Immature natural killer cell (primary cell): ENCODE measurements around the gene PARD6B. TPM values are rescaled to one million over a fixed set of nuclear protein-coding genes. Genes with fewer than 3 reads are reported as not detected.
"Not testable (repeated sequence)": the region's sequence is repeated elsewhere in the genome, so short reads cannot be mapped to it uniquely, and the experiment has no call there.

Experiments
- DNase-seq, 3 donors: peaks; one replicate each; pipeline ENCODE4 v3.0.0; 2022; ENCODE audit warnings: mixed read lengths in 1 of 3
- H3K27ac Mint-ChIP-seq, 6 donors: one replicate each; pipeline ENCODE4 v1.8.0; 2020; ENCODE audit warnings: mixed read lengths in 6 of 6, mild to moderate bottlenecking in 5 of 6, inconsistent platforms in 4 of 6, moderate library complexity in 3 of 6
- H3K27me3 Mint-ChIP-seq, 3 donors: one replicate each; pipeline ENCODE4 v1.8.0; 2020 to 2021; ENCODE audit warnings: low read depth in 3 of 3, mild to moderate bottlenecking in 3 of 3, mixed read lengths in 3 of 3, moderate library complexity in 3 of 3, inconsistent platforms in 1 of 3
- H3K36me3 Mint-ChIP-seq, 3 donors: one replicate each; pipeline ENCODE4 v1.8.0; 2020; ENCODE audit warnings: mixed read lengths in 3 of 3, inconsistent platforms in 2 of 3, mild to moderate bottlenecking in 2 of 3
- H3K4me1 Mint-ChIP-seq, 2 donors: one replicate each; pipeline ENCODE4 v1.8.0; 2020; ENCODE audit warnings: inconsistent platforms in 2 of 2, mild to moderate bottlenecking in 2 of 2, mixed read lengths in 2 of 2, moderate library complexity in 1 of 2
- H3K4me3 Mint-ChIP-seq, 5 donors: one replicate each; pipeline ENCODE4 v1.8.0; 2020; ENCODE audit warnings: mild to moderate bottlenecking in 5 of 5, mixed read lengths in 5 of 5, inconsistent platforms in 3 of 5, moderate library complexity in 3 of 5
- H3K9me3 Mint-ChIP-seq, 6 donors: one replicate each; pipeline ENCODE4 v1.8.0; 2020; ENCODE audit warnings: mild to moderate bottlenecking in 6 of 6, mixed read lengths in 6 of 6, inconsistent platforms in 4 of 6, moderate library complexity in 3 of 6
- polyA plus RNA-seq, 3 donors: library from polyadenylated mRNA; unstranded; fragments of 300-500 nt; fragmentation: Illumina TruSeq; gene quantifications; one replicate each; pipeline ENCODE4 v1.2.3, GENCODE V29; 2021

PARD6B gene
- polyA plus RNA-seq, 3 donors from 2014 or later: 0.38 to 1.1 (median 0.96) TPM

DNA sequence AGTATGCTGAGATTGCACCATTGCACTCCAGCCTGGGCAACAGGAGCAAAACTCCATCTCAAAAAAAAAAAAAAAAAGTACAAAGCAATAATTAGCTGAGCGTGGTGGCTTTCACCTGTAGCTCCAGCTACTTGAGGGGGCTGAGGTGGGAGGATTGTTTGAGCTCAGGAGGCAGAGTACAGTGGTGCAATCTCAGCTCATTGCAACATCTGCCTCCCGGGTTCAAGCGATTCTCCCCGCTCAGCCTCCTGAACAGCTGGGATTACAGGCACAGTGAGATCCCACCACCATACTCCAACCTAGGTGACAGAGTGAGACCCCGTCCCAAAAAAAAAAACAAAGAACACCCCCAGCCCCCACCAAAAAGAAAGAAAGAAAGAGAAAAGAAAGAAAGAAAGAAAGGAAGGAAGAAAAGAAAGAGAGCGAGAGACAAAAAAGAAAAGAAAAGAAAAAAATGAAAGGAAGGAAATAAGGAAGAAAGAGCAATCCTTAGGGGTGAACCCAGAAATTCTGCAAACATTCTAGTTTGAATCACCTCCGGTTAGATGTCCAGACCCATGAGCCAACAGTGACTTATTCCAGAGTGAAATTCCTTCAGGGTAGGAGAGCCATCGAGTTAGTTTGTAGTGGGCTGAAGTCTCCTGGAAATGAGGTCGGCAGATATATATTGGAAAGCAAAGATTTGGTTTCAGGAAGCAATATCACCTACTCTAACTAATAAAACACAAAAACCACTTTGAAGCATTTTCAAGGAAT, 36.8 kb upstream of the PARD6B start:
- Mint-ChIP-seq H3K27me3 (peaks cover 5 to 15% (median 11%) of the 10 kb centered on the region in 3 donors), H3K4me1 (no peaks in the 10 kb centered on the region), H3K9me3 (no peaks in the 10 kb centered on the region), H3K27ac (no peak overlapping the region), H3K36me3 (no peaks in the 10 kb centered on the region), H3K4me3 (no peak overlapping the region)
- DNase-seq: no peak

- Mint-ChIP-seq H3K36me3 (no peaks in the 10 kb centered on the region), H3K9me3 (no peaks in the 10 kb centered on the region), H3K4me1 (no peaks in the 10 kb centered on the region), H3K27ac (no peak overlapping the region), H3K4me3 (no peak overlapping the region), H3K27me3 (peaks cover 4 to 15% (median 12%) of the 10 kb centered on the region in 3 donors)
- no peak for DNase-seq
These were observed 36.1 kb upstream of the PARD6B start for GRCh38 chr20:50695135-50695872.

DNA sequence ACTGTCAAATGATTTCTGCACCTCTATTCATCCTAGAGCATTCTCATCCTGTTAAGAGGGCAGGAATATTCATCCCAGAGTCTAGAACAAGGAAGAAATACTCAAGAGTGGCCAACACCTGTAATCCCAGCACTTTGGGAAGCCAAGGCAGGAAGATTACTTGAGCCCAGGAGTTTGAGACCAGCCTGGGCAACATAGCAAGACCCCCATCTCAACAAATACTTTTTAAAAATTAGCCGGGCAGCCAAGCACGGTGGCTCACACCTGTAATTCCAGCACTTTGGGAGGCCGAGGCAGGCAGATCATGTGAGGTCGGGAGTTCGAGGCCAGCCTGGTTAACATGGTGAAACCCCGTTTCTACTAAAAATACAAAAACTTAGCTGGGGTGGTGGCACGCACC, 33.1 kb upstream of the PARD6B start:
- H3K4me1 Mint-ChIP-seq, DNase-seq, H3K36me3 Mint-ChIP-seq, H3K4me3 Mint-ChIP-seq, H3K27ac Mint-ChIP-seq, H3K9me3 Mint-ChIP-seq: not testable (repeated sequence)
- peaks cover 3 to 13% (median 6%) of the 10 kb centered on the region in 3 donors for H3K27me3 Mint-ChIP-seq

DNA sequence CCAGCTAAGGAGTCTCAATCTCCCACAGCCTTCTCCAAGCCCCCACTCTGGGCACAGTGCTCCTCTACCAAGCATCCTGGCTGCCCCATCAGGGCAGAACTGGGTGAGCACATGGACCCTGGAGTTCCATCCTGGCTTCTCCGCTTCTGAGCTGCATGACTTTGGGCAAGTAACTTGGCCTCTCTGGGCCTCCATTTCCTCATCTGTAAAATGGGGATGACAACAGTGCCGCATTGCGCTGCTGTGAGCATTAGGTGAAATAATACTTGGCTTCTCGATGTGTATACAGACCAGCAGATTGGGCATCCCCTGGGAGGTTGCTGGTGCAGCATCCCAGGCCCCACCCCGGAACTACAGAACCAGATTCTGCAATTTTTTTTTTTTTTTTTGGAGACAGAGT, 31.7 kb upstream of the PARD6B start:
- no peaks in the 10 kb centered on the region for H3K4me1 Mint-ChIP-seq
- H3K27ac Mint-ChIP-seq: no peak overlapping the region
- no peak for DNase-seq
- peaks cover 2 to 13% (median 4%) of the 10 kb centered on the region in 3 donors for H3K27me3 Mint-ChIP-seq
- H3K36me3 Mint-ChIP-seq: no peaks in the 10 kb centered on the region
- no peaks in the 10 kb centered on the region for H3K9me3 Mint-ChIP-seq
- H3K4me3 Mint-ChIP-seq: no peak overlapping the region

- Mint-ChIP-seq H3K27ac (no peak overlapping the region), H3K36me3 (no peaks in the 10 kb centered on the region), H3K4me3 (no peak overlapping the region), H3K9me3 (peaks cover 0 to 3% (median 0%) of the 10 kb centered on the region in 6 donors), H3K4me1 (no peaks in the 10 kb centered on the region), H3K27me3 (peaks cover 5 to 7% (median 7%) of the 10 kb centered on the region in 3 donors)
- no peak for DNase-seq
These were observed 30.1 kb upstream of the PARD6B start for GRCh38 chr20:50701041-50701963.

- H3K27me3 Mint-ChIP-seq: not testable (repeated sequence)
These were observed 27.5 kb upstream of the PARD6B start for GRCh38 chr20:50703651-50704438.

GRCh38 chr20:50704514-50704913, 26.9 kb upstream of the PARD6B start:
- Mint-ChIP-seq H3K4me3 (no peak overlapping the region), H3K4me1 (no peaks in the 10 kb centered on the region), H3K36me3 (no peaks in the 10 kb centered on the region), H3K27ac (no peak overlapping the region), H3K27me3 (peaks cover 3 to 7% (median 6%) of the 10 kb centered on the region in 3 donors), H3K9me3 (peaks cover 0 to 3% (median 0%) of the 10 kb centered on the region in 6 donors)
- DNase-seq: no peak

More at GRCh38 chr20:50703651-50704438, 27.5 kb upstream of the PARD6B start:
- not testable (repeated sequence) for H3K4me1 Mint-ChIP-seq, DNase-seq, H3K9me3 Mint-ChIP-seq, H3K4me3 Mint-ChIP-seq, H3K36me3 Mint-ChIP-seq
- peak overlapping the region in 1 of 6 donors; percentile 2 for H3K27ac Mint-ChIP-seq

GRCh38 chr20:50704971-50705370, 26.4 kb upstream of the PARD6B start:
- H3K4me1 Mint-ChIP-seq: no peaks in the 10 kb centered on the region
- no peak for DNase-seq
- H3K9me3 Mint-ChIP-seq: peaks cover 0 to 3% (median 0%) of the 10 kb centered on the region in 6 donors
- H3K36me3 Mint-ChIP-seq: no peaks in the 10 kb centered on the region
- H3K27ac Mint-ChIP-seq: peak overlapping the region in 1 of 6 donors; percentile 23
- no peak overlapping the region for H3K4me3 Mint-ChIP-seq
- peaks cover 2 to 5% (median 3%) of the 10 kb centered on the region in 3 donors for H3K27me3 Mint-ChIP-seq

DNA sequence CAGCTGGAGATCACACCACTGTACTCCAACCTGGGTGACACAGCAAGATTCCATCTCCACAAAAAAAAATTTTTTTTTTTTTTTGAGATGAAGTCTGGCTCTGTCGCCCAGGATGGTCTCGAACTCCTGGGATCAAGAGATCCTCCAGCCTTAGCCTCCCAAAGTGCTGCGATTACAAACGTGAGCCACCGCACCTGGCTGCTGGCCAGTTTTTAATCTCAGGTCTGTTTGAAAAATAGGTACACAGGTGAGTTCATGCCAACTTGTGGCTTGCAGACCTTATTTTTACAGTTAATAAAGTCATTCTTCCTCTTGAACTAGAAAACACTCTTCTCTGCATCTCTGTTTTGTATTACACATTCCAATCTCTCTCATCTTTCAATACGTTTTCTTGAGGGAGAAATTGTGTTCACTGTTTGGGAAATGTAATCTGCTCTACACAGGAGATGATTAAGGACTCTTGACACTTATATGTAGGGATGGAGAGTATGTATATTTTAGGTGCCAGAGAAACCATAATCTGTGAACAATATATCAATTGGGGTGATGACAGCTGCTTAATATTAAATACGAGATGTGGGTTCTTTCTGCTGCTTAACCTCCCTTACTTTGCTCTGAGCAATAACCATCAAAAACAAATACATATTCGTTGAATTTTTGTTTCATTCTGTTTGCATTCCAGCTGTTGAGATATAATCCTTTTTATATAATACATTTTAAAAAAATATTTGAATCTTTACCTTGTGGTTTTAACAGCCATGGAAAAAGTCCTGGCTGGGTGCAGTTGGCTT, 22.3 kb upstream of the PARD6B start:
- no peak overlapping the region for H3K27ac Mint-ChIP-seq
- no peaks in the 10 kb centered on the region for H3K36me3 Mint-ChIP-seq
- H3K27me3 Mint-ChIP-seq: peaks cover 0 to 19% (median 7%) of the 10 kb centered on the region in 3 donors
- DNase-seq: no peak
- H3K4me1 Mint-ChIP-seq: no peaks in the 10 kb centered on the region
- no peak overlapping the region for H3K4me3 Mint-ChIP-seq
- peaks cover 0 to 5% (median 0%) of the 10 kb centered on the region in 6 donors for H3K9me3 Mint-ChIP-seq

- Mint-ChIP-seq H3K9me3 (peaks cover 0 to 5% (median 0%) of the 10 kb centered on the region in 6 donors), H3K27me3 (peaks cover 0 to 19% (median 7%) of the 10 kb centered on the region in 3 donors), H3K4me3 (no peak overlapping the region), H3K4me1 (no peaks in the 10 kb centered on the region), H3K27ac (no peak overlapping the region), H3K36me3 (no peaks in the 10 kb centered on the region)
- no peak for DNase-seq
These were observed 21.8 kb upstream of the PARD6B start for GRCh38 chr20:50709636-50709973.

DNA sequence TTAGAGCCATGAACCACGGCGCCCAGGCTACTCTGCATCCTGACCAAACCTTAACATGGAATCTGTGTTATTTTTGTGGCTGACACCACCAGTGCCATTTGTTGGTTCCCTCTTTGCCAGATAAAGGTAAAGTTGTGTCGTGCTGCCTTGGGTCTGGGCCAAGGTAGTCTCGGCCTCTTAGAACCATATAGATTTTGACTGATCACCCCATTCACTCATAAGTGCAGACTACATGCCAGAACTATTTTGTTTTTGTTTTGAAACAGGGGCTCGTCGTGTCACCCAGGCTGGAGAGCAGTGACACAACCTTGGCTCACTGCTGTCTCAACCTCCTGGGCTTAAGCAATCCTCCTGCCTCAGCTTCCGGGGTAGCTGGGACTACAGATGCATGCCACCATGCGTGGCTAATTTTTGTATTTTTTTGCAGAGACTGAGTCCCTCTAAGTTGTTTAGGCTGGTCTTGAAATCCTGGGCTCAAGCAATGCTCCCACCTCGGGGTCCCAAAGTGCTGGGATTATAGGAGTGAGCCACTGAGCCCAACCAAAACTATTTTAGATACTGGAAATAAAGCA, 20.8 kb upstream of the PARD6B start:
- DNase-seq: no peak
- Mint-ChIP-seq H3K4me3 (no peak overlapping the region), H3K36me3 (no peaks in the 10 kb centered on the region), H3K4me1 (no peaks in the 10 kb centered on the region), H3K9me3 (peaks cover 0 to 5% (median 0%) of the 10 kb centered on the region in 6 donors), H3K27me3 (peaks cover 2 to 19% (median 4%) of the 10 kb centered on the region in 3 donors), H3K27ac (no peak overlapping the region)

- H3K36me3 Mint-ChIP-seq: no peaks in the 10 kb centered on the region
- H3K4me3 Mint-ChIP-seq: no peak overlapping the region
- no peaks in the 10 kb centered on the region for H3K4me1 Mint-ChIP-seq
- H3K27ac Mint-ChIP-seq: no peak overlapping the region
- peaks cover 2 to 16% (median 4%) of the 10 kb centered on the region in 3 donors for H3K27me3 Mint-ChIP-seq
- H3K9me3 Mint-ChIP-seq: peaks cover 0 to 2% (median 0%) of the 10 kb centered on the region in 6 donors
- DNase-seq: no peak
These were observed 20.1 kb upstream of the PARD6B start for GRCh38 chr20:50711113-50711825.
